Measurements from ENCODE around the gene ADIPOR2.
"Not testable (repeated sequence)": the region's sequence is repeated elsewhere in the genome, so short reads cannot be mapped to it uniquely, and the experiment has no call there.

ADIPOR2 gene

GRCh38 chr12:1811948-1812291, 121.0 kb downstream of the ADIPOR2 start:
- no peak for DNase-seq (ENCODE audit: low read depth in 2 of 2)

- no peak for DNase-seq (ENCODE audit: low read depth in 2 of 2)
These were observed 121.9 kb downstream of the ADIPOR2 start for GRCh38 chr12:1812650-1813302.

DNA sequence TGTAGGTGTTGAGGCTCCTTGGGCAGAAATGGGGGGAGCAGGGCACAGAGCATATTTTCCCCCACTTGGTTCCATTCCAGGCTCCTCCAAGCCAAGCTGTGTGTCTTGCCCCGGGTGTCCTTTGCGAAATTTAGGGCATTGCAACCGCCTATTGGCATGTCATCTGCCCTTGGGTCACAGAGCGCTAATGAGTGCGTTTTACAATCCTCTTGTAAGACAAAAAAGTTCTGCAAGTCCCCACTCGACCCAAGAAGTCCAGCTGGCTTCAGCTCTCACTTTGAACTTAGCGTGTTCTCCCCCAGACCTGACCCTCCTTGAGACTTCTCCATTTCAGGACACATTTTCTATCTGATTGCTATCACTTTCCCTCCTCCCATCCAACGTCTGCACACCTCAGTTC, 123.4 kb downstream of the ADIPOR2 start:
- no peak for DNase-seq (ENCODE audit: low read depth in 2 of 2)

GRCh38 chr12:1815108-1815507, 124.2 kb downstream of the ADIPOR2 start:
- no peak for DNase-seq (ENCODE audit: low read depth in 2 of 2)

DNA sequence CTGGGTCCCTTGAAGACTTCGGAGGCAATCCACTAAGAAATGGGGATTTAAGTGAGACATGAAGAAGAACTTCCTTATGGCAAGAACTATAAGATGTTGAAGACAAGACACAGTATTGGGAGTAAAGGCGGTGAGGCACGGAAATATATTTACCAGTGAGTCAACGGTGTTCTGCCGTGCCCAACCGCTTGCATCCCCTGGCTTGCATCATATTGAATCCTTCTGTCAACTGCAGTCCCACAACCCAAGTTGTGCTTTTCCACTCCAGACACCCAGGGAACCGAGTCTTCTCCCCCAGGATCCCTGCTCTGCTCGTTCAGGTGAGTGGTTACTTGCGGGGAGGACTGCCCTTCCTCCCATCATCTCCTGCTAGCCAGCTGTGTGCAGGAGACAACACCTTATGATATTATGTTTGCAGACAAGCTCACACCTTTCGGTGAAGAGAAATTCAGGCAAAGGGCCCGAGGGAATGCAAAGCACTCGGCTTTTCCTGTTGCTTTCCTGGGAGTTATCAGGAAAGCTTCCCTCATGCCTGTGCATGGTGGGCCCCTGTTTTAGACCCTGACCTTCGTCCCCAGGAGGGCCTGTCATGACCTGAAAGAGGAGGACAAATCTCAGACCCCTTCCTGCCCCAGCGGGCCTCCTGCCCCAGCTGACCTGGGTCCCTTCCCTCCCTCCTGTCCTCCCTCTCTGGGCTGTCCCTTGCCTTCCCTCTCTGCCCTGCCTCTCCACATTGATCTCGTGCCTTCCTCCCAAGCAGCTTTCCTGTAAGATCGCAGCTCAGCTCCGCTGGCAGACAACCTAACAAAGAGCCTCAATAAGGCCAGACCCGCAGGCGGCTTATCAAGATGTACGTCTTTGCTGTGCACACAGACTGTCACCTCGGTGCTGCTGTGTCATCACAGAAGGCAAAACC, 125.2 kb downstream of the ADIPOR2 start:
- no peak for DNase-seq (ENCODE audit: low read depth in 2 of 2)

GRCh38 chr12:1816730-1817348, 126.0 kb downstream of the ADIPOR2 start:
- DNase-seq (ENCODE audit: low read depth in 2 of 2): no peak

DNA sequence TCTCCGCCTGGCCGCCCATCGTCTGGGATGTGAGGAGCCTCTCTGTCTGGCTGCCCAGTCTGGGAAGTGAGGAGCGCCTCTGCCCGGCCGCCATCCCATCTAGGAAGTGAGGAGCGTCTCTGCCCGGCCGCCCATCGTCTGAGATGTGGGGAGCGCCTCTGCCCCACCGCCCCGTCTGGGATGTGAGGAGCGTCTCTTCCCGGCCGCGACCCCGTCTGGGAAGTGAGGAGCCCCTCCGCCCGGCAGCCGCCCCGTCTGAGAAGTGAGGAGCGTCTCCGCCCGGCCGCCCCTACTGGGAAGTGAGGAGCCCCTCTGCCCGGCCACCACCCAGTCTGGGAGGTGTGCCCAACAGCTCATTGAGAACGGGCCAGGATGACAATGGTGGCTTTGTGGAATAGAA, 127.1 kb downstream of the ADIPOR2 start:
- not testable (repeated sequence) for DNase-seq (ENCODE audit: low read depth in 2 of 2)

DNA sequence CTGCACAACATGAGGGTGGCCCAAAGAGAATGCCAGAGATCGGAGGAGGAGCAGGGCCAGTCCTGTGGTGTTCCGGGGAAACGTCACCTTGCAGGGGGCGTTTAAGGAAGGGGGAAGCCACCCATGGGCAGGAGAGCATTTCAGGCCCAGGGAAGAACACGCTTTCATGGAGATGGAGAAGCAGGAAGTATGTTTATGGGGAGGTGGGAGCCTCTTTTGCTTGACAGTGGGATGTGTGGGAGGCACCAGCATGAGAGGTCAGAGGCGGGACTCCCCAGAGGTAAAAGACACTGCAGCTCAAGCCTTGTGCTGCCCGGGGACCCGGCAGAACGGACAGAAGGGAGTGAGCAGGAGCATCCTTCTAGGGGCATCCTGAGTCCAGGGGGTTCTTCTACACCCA, 128.2 kb downstream of the ADIPOR2 start:
- DNase-seq (ENCODE audit: low read depth in 2 of 2): no peak

GRCh38 chr12:1819571-1819970, 128.7 kb downstream of the ADIPOR2 start:
- DNase-seq (ENCODE audit: low read depth in 2 of 2): no peak

GRCh38 chr12:1820191-1820895, 129.5 kb downstream of the ADIPOR2 start, which contains the start of gene LRTM2:
Gene LRTM2 (plus strand): TSS chr12:1820565. CDS start chr12:1828149, 7,584 bp downstream.
- no peak for DNase-seq (ENCODE audit: low read depth in 2 of 2)

GRCh38 chr12:1820896-1821291, 130.0 kb downstream of the ADIPOR2 start:
- no peak for DNase-seq (ENCODE audit: low read depth in 2 of 2)

GRCh38 chr12:1821805-1822204, 130.9 kb downstream of the ADIPOR2 start:
- DNase-seq (ENCODE audit: low read depth in 2 of 2): no peak

- DNase-seq (ENCODE audit: low read depth in 2 of 2): no peak
These were observed 131.8 kb downstream of the ADIPOR2 start for GRCh38 chr12:1822699-1823098.

DNA sequence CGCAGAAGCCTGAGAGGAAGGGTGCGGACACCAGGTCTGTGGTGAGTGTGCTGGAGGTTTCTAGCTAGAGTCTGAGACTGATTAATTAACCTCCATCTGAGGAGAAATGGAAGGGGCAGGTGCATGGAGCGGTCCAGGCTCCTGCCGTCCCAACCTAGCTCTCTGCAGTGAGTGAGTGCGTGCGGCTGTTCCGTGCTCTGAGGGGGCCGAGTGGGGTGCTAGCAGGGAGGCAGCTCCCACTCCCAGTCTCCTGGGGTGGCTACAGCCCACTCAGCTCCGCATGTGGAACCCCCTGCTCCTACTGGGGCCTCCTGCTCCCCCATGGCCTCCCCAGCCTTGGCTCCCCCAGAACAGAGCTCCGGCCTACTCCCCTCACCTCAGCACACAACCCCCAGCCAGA, 132.4 kb downstream of the ADIPOR2 start:
- DNase-seq (ENCODE audit: low read depth in 2 of 2): no peak

GRCh38 chr12:1825382-1826102, 134.7 kb downstream of the ADIPOR2 start:
- DNase-seq (ENCODE audit: low read depth in 2 of 2): no peak

- no peak for DNase-seq (ENCODE audit: low read depth in 2 of 2)
These were observed 135.5 kb downstream of the ADIPOR2 start for GRCh38 chr12:1826401-1826800.

DNA sequence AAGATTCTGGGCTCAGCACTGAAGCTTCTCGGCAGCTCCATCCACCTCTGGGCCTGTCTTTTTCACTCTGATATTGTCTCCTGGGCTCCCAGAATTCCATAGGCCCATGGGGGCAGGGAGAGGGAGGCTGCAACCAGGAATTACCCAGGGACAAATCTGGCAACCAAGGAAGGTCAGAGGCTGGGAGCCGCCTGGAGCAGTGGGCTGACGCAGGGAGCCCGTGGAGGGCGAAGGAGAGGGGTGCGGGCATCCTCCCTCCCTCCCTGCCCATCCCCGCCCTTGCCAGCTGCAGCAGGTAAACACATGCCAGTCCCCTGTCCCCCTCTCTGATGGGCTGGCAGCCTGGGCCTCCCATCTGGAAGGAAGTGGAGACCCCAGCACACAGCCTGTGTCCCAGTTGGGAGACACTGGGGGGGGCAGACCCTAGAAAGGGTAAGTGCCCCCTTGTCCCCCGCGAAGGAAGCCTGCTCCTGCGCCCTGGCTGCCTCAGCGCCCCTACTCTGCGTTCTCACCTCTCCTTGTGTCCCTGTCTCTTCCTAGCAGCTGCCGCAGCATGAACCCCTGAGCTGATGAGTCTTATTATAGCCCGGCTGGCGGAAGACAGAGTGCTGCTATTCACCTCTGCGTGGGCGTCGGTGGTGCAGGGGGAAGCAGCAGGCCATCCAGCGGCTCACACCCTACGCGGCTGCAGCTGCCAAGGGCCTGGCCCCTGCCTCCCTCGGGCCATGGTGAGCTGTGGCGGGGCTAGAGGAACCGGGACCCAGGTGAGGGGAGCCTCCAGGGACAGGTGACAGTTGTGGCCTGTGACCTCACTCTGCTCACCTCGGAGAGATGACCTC, 136.2 kb downstream of the ADIPOR2 start:
- no peak for DNase-seq (ENCODE audit: low read depth in 2 of 2)

DNA sequence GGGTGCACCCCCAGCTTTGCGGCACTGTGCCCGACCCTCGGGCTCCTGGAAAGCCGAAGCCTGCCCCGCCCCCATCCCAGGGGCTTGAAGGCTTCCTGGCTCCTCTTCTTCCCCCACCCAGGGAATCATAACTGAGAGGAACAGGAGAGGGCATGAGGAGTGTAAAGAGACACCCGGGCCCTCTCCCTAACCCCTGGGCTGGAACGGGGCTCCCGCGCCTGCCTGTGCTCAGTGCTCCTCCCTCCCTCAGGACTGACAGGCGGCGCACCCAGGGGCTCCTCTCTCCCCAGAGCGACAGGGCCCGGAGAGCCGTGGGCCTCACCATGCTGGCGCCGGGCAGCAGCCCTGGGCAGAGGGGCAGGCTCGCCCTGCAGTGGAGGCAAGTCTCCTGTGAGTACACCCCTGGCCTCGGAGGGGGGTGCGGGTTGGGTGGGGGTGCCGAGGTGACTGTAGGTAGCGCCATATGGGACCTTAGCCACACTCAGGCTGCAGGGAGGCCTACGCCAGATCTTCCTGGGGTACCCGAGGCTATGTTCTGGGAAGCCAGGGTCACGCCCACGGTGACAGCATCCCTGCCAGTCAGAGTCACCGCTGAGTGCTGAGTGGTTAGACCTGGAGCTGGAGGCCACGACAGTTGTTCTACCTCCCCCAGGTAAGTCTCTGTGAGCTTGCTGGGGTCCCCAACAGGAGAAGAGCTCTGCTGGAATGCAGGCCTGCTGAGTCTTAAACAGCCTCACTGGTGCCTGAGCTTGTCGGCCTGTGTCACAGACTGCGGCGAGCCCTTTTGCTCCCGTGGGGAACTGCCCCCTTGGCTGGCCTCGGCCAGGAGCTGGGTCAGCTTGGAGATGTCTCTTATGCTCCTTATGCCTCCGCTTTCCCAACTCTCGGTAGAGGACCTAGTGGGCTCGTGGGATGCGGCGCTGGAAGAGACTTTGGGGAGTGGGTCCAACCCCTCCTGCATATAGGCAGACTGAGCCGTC, 137.2 kb downstream of the ADIPOR2 start:
- DNase-seq (ENCODE audit: low read depth in 2 of 2): no peak

- DNase-seq (ENCODE audit: low read depth in 2 of 2): no peak
These were observed 138.0 kb downstream of the ADIPOR2 start for GRCh38 chr12:1828856-1829255.

Measured in stimulated activated CD8-positive, alpha-beta memory T cell treated with anti-CD3 and anti-CD28 coated beads, Interleukin-7, amount 100 ng/mL, for 1 hour (primary cell).